Inflammatory macrophage treated with lipopolysaccharide for 1 hour (primary cell): ENCODE results near the gene TANGO2.
A peak's percentile ranks its signal among the peaks of the same experiment; 100 is the strongest.

Experiments
- DNase-seq, 2 donors: peaks; one replicate each; pipeline ENCODE4 v3.0.0-alpha.2; 2020 to 2022

TANGO2 gene

GRCh38 chr22:19984201-19984753, 36.6 kb upstream of the TANGO2 start:
- no peak for DNase-seq

GRCh38 chr22:19984851-19985811, 35.8 kb upstream of the TANGO2 start:
- no peak for DNase-seq

- DNase-seq: no peak
Measured at GRCh38 chr22:19986011-19986409, 34.9 kb upstream of the TANGO2 start.

DNA sequence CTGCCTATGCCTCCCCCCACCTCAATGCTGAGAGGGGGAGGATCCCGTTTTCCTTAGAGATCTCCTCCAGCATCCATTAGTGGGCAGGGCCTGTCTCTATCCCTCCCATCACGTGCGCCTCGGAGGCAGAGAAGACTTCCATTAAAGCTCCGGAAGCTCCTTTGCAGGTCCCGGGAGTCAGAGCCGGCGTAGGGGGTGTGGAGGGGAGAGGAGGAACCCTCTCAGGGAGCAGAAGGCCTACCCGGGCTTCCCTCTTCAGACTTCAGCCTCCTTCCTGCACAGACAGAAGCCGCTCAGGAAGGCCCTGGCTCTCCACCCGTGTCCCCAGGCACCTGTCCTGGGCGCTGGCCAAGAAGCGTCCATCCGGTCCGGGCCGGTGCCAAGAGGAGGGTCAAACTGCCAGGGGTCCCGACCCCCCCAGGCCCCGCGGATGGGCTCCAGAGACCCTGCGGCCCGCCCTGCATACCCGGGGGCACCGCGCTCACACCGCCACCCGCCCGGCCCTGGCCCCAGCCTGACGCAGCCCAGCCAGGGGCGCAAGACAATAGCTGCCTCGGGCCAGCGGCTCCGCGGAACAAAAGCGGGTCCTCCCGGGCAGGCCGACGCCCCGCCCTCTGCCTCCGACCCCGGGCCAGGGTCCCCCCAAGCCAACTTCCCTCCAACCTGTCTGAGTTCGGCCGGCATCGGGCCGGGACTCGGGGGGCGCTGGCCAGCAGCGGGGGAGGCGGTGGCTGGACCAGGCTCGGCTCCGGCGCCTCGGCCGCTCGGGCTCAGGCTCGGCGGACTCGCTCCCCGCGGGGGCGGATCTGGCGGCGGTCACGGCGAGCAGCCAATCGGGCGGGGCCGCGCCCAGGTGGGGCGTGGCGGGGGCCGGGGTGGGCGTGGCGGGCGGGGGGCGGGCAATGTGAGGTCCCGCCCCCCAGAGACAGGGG, 34.2 kb upstream of the TANGO2 start:
- DNase-seq: peak; percentile 65 to 73

DNA sequence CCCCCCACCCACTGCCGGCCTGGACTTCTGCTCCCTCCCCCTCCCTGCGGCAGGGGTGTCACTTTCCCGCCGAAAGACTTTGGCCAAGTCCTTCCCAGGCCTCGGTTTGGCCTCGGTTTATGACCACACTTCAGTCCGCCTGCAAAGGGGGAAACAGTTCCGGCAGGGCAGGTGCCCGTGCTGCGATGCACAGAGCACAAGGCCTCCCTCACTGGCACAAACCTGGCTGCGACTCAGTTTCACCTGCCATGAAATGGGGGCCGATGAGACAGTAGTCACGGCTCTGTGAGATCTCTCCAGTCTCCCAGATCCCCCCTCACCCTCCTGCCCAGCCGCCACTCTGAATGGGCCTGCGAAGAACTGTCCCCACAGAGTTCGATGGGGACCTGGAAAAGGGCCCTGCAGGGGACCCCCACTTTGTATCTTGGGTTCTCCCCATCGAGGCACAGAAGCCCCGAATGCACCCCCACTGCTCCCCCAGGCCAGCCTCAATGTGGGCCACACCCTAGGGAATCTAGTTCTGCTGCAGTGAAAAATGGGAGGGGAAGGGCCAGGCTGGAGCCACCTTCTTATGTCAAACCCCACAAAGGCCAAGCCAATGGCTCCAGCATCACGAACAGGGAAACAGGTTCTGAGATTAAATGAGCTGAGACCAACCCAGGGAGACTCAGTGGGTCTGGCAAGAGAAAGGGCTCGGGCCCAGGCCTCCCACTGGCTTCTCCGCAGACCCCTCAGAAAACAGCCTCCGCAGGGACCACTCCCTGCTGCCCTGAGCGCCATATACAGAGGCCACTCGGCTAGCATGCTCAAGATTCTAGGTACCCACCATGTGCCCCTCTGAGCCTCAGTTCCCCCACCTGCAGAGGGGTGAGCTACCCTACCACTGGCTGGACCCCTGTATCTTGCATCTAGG, 33.3 kb upstream of the TANGO2 start:
- no peak for DNase-seq

GRCh38 chr22:19988331-19988808, 32.5 kb upstream of the TANGO2 start:
- no peak for DNase-seq

DNA sequence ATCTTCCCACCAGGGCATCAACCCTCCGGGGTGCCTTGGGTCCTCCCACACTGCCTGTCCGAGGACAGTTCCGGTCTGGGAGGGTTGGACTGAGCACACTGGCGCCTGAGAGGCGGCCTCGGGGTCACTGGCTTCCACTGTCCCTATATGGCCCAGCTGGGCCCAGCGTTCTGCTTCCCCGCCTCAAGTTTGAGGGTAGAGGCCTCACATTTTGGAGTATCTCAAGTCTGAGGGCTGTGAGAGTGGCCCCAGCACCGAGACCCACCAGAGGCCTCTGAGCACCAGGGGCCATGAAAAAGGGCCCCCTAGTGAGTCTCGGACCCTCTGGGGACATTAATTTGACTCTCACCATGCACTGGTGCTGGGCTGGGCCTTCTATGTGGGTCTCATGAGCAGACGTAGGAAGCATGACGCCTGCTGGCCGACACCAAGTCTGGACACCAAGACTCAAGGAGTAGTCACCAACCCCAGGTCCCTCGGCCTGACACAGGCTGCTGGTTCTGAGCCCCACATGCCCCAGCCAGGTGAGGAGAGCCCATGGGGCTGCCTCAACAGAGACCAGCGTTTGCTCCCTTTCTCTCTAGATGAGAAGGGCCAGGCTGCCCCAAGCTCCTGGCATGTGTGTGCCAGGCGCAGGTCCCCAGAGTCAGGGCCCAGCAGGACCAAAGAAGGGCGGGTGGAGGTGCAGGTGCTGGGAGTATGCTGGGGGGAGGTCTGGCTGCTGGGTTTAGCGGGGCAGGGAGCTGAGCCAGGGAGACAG, 31.8 kb upstream of the TANGO2 start:
- no peak for DNase-seq

GRCh38 chr22:19989725-19990067, 31.2 kb upstream of the TANGO2 start:
- no peak for DNase-seq

DNA sequence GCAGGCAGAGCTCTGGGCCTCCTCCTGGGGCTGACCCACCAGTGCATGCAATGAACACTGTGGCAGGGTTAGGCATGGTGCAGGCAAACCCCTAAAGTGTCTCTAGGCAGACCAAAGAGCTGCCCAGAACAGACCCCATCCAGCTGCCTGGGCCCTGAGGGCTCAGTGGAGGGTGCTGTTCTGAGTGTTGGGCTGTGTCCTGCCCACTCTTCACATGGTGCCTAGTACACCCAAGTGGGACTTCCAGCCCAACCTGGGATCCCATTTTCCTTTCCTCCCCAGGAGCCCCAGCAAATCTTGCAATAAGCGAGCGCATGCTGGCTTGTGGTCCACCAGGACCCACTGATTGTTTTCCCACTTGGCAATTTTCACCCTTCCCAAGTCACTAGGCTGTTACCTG, 30.7 kb upstream of the TANGO2 start:
- no peak for DNase-seq

DNA sequence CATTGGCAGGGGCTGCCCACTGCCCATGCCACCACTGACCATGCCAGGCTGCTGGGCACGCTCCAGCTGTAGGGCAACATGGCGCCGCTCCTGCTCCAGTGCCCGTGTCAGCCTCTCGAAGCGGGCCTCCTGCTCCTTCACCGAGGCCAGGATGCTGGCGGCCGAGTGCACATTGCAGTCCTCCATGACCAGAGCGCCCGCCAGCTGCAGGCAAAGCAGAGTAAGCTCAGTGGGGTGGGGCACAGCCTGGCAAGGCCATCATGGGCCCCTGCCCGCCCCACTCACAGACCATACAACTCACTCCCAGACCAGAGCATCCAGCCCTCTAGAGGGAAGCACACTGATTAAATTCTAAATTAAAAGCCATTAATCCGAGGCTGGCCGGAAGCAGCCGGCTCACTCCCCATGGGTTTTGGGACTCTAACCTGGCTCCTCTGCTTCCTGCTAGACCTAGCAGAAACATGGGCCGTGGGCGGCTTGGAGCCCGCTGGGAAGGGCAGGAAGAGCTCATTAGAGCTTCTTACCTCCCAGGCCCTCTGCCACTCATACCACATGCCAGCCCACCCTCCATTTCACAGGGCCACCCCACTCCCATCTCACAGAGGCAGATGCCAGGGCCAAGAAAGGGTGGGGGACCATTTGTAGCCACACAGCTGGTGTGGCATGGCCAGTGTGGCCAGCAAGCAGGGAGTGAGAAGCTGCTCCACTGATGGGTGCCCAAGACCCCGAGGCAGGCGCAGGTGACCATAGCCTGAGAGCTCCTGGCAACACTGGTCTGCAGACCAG, 30.1 kb upstream of the TANGO2 start:
- no peak for DNase-seq

DNA sequence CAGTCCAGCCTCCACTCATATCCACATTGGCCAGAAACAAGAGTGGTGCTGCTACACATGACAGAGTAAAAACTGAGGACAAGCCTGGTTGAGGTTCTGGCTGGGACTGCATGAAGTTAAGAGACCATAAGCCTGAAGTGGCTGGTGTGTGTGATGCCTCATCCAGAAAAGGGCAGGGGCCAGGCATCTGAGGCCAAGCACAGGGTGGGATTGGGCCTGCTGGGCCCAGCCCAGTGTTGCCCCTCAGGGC, 29.6 kb upstream of the TANGO2 start:
- no peak for DNase-seq

- no peak for DNase-seq
Measured at GRCh38 chr22:19991645-19992451, 29.1 kb upstream of the TANGO2 start.

GRCh38 chr22:19992481-19992911, 28.4 kb upstream of the TANGO2 start:
- DNase-seq: no peak

DNA sequence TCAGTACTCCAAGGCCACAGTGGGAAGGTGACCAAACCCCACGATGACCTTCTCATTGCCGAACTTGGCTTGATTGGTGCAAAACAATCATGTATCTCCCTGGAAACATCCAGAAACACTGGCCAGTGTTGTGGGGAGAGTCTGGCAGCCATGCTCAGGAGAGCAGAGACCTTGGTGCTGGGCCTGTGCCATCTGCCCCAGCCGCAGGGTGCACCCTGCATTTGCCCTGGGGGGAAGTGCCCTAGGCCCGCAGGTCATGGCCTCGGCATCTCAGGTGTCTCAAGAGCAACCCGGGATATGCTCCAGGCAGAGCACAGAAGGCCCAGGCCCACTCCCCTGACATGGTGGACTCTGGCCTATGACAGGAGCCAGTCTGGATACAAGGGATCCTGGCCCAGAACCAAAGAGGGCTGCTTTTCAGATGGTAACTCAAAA, 28.0 kb upstream of the TANGO2 start:
- no peak for DNase-seq

GRCh38 chr22:19993926-19994325, 27.0 kb upstream of the TANGO2 start:
- DNase-seq: no peak

GRCh38 chr22:19994851-19995610, 25.9 kb upstream of the TANGO2 start:
- DNase-seq: no peak

DNA sequence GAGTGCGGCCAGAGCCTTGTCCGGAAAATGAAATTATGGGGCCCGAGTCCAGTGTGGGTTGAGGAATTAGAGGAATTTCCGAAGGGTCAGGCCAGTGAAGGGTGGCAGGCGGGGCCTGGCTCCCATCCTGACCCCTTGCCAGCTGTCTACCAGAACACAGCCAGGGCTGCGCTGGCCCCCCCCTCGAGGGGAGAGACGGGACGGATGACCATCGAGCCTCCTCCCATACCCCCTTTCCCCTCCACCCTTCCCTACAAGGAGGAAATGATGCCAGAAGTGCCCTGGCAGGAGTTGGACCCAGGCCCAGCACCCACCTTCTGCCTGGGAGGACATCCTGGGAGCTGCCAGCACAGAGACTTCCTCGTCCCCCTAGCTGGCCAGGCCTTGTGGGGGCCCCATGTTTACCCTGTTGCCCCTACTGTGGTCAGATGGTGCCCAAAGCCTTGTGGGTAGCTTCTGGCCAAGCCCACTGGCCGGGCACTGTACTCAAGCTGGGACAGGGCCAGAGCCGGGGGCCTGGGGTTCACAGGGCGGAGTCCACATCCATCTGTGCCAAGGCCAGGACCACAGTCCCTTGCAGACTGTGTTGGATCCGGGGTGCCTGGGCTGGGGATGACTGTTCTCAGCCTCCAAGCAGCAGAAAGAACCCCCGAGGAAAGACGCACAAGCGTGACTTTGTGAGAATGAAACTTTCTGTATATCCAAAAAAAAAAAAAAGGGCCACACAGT, 25.1 kb upstream of the TANGO2 start:
- DNase-seq: no peak

DNA sequence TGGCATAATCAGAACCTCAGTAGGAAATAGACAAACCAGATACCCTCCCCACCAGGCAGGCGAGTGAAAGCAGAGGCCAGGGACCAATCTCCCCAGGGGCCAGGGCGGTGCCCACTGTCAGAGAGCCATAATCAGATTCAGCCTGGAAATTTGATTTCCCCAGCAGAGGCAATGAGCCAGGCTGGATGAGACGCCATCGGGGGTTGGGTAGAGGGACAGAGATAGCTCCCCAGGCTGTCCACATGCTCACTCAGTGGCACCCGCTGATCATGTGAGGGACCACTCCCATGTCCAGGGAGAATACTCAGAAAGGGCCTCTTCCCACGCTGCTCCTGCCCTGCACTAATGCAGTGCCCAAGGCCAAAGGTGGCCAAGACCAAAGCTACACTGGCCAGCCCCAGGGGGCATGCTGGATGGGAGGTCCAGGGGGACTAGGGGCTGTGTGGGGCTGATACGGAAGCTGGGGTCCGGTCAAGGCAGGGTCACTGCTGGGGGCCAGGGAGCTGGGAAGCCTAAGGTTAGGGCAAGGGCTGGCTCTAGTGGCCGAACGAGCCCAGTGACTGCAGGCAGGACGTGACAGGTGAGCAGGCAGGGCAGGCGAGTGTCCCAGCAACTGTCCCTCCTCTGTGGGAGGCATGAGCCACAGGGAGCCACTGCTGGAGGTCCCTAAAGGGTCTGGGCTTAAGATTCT, 24.1 kb upstream of the TANGO2 start:
- no peak for DNase-seq
